ENCODE measurements around the gene OR1I1. TPM values are rescaled to one million over a fixed set of nuclear protein-coding genes. Genes with fewer than 3 reads are reported as not detected.
"Not testable (repeated sequence)": the region's sequence is repeated elsewhere in the genome, so short reads cannot be mapped to it uniquely, and the experiment has no call there.

Gene OR1I1
- total and polyA plus RNA-seq, 7 experiments from 2014 or later, result not detected

DNA sequence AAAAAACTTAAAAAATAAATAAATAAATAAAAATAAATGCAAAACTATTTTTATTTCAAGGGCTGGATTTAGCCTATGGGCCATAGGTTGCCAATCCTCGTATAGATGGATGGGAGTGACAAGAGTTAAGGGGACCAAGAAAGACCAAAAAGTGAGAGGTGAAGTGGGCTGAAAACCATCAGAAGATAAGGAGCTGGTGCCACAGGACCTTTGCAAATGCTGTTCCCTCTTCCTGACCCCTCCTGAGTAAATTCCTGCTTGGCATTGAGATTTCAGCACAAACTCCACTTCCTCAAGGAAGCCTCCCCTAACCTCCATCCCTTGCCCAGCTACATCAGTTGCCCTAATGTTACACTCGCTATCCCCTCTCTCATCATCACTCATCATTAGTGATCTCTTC lies 11.0 kb downstream of the OR1I1 start:
- POLR2A ChIA-PET, result interaction anchor here (1.5 kb wide), 1 partner anchor 520 kb away, joined by 4 read pairs; no protein-coding TSS in a partner anchor
- no peak overlapping the region for H3K27ac Mint-ChIP-seq

DNA sequence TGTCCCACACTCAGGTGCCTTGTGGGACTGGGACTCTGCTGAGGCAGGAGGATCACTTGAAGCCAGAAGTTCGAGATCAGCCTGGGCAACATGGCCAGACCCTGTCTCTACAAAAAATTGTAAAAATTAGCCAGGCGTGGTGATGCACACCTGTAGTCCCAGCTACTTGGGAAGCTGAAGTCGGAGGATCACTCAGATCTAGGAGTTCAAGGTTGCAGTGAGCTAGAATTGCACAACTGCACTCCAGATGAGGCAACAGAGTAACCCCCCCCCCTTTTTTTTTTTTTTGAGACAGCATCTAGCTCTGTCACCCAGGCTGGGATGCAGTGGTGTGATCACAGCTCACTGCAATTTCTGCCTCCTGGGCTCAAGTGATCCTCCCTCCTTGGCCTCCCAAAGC lies 14.2 kb downstream of the OR1I1 start:
- Histone ChIP-seq H3K9me3 (ENCODE audit: control insufficient read depth in 2 of 3, low read length in 3 of 3) (no peaks in the 10 kb centered on the region), H3K27ac (ENCODE audit: low read depth, low read length) (no peak overlapping the region), H3K36me3 (ENCODE audit: control insufficient read depth in 2 of 3, insufficient read depth in 3 of 3, low read length in 3 of 3) (no peaks in the 10 kb centered on the region), H3K4me3 (ENCODE audit: low read length) (no peak overlapping the region), H3K27me3 (ENCODE audit: control insufficient read depth in 2 of 2, insufficient read depth in 2 of 2, low read length in 2 of 2) (no peaks in the 10 kb centered on the region), H3K4me1 (ENCODE audit: control insufficient read depth in 2 of 2, insufficient read depth in 2 of 2, low read length in 2 of 2) (peaks cover 4 to 6% of the 10 kb centered on the region in 2 donors)
- H3K9me3 Mint-ChIP-seq, result no peaks in the 10 kb centered on the region
- ATAC-seq (no peak), DNase-seq (no peak)
- H3K27ac Mint-ChIP-seq, result no peak overlapping the region
- no peaks in the 10 kb centered on the region for H3K27me3 Mint-ChIP-seq
- ChIA-PET CTCF (interaction anchor here (0.8 kb wide), 1 partner anchor 53 kb away, joined by 3 read pairs; no protein-coding TSS in a partner anchor), POLR2A (no interaction called here)
- H3K36me3 Mint-ChIP-seq, result no peaks in the 10 kb centered on the region
- peaks cover 0 to 9% (median 4%) of the 10 kb centered on the region in 7 donors for H3K4me1 Mint-ChIP-seq
- H3K4me3 Mint-ChIP-seq, result no peak overlapping the region
- intact Hi-C loops (cut with micrococcal nuclease), result no loop called here

More for the DNA sequence above, 11.0 kb downstream of the OR1I1 start:
- no peak overlapping the region for H3K4me3 Mint-ChIP-seq
- H3K36me3 Mint-ChIP-seq, result no peaks in the 10 kb centered on the region
- Histone ChIP-seq H3K4me1 (ENCODE audit: control insufficient read depth in 2 of 2, insufficient read depth in 2 of 2, low read length in 2 of 2) (peaks cover 4 to 6% of the 10 kb centered on the region in 2 donors), H3K9me3 (ENCODE audit: control insufficient read depth in 2 of 3, low read length in 3 of 3) (no peaks in the 10 kb centered on the region), H3K36me3 (ENCODE audit: control insufficient read depth in 2 of 3, insufficient read depth in 3 of 3, low read length in 3 of 3) (no peaks in the 10 kb centered on the region), H3K27ac (ENCODE audit: low read depth, low read length) (no peak overlapping the region), H3K27me3 (ENCODE audit: control insufficient read depth in 2 of 2, insufficient read depth in 2 of 2, low read length in 2 of 2) (no peaks in the 10 kb centered on the region), H3K4me3 (ENCODE audit: low read length) (no peak overlapping the region)
- H3K9me3 Mint-ChIP-seq, result no peaks in the 10 kb centered on the region
- H3K4me1 Mint-ChIP-seq, result peaks cover 0 to 9% (median 4%) of the 10 kb centered on the region in 7 donors
- DNase-seq, result no peak
- no peak for ATAC-seq
- intact Hi-C loops (cut with micrococcal nuclease), result loop anchor here (2.0 to 5.0 kb wide), 2 partner anchors 169 to 464 kb away; no protein-coding TSS in a partner anchor
- CTCF ChIA-PET, result interaction anchor here (0.6 to 2.3 kb wide), 5 partner anchors 8 to 326 kb away, joined by 3 to 30 read pairs (median 11); partner anchors contain the start of gene AKAP8L
- peaks cover 0 to 10% (median under 1%) of the 10 kb centered on the region in 5 donors for H3K27me3 Mint-ChIP-seq

DNA sequence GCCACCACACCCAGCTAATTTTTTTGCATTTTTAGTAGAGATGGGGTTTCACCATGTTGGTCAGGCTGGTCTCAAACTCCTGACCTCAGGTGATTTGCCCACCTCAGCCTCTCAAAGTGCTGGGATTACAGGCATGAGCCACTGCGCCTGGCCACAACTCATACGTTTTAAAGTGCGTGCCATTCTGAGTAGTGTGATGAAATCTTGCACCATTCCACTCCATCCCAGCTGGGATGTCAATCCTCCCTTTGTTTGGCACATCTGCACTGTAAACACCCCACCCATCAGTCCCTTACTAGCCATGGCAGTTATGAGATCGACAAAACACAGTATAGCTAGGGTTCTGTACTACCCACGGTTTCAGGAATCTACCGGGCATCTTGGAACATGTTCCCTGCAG lies 16.0 kb downstream of the OR1I1 start:
- CTCF ChIA-PET, result interaction anchor here (1.2 kb wide), 1 partner anchor 26 kb away, joined by 3 read pairs; no protein-coding TSS in a partner anchor
- intact Hi-C loops (cut with micrococcal nuclease); H3K4me1 Mint-ChIP-seq: not testable (repeated sequence)

DNA sequence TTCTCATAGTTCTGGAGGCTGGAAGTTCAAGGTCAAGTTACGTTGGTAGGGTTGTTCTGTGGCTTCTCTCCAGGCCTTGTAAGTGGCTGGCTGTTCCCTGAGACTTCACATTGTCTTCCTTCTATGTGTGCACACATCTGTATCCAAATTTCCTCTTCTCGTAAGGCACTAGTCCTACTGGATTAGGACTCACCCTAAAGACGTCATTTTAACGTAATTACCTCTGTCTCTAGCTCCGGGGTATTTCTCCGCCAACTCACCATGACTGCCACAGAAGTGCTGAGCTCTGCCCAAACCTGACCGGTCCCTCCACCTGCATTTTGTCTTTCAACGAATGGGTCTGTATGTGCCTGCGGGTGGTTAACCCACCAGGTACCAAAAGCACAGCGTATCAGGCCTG lies 16.4 kb downstream of the OR1I1 start:
- Histone ChIP-seq H3K27me3 (ENCODE audit: control insufficient read depth in 2 of 2, insufficient read depth in 2 of 2, low read length in 2 of 2) (no peaks in the 10 kb centered on the region), H3K4me1 (ENCODE audit: control insufficient read depth in 2 of 2, insufficient read depth in 2 of 2, low read length in 2 of 2) (no peaks in the 10 kb centered on the region), H3K36me3 (ENCODE audit: control insufficient read depth in 2 of 3, insufficient read depth in 3 of 3, low read length in 3 of 3) (no peaks in the 10 kb centered on the region), H3K4me3 (ENCODE audit: low read length) (no peak overlapping the region), H3K27ac (ENCODE audit: low read depth, low read length) (no peak overlapping the region), H3K9me3 (ENCODE audit: control insufficient read depth in 2 of 3, low read length in 3 of 3) (peaks cover 0 to 2% (median under 1%) of the 10 kb centered on the region in 3 experiments)
- Mint-ChIP-seq H3K27ac (no peak overlapping the region), H3K36me3 (peaks cover 0 to 5% (median 2%) of the 10 kb centered on the region in 5 donors), H3K27me3 (no peaks in the 10 kb centered on the region), H3K4me3 (no peak overlapping the region), H3K4me1 (peaks cover 0 to 2% (median 0%) of the 10 kb centered on the region in 7 donors), H3K9me3 (peaks cover 1 to 13% (median 5%) of the 10 kb centered on the region in 11 donors)
- CTCF ChIA-PET, result interaction anchor here (1.2 kb wide), 1 partner anchor 26 kb away, joined by 3 read pairs; no protein-coding TSS in a partner anchor
- intact Hi-C loops (cut with micrococcal nuclease), result no loop called here
- POLR2A ChIA-PET, result no interaction called here
- DNase-seq (no peak), ATAC-seq (no peak)

More for the DNA sequence above, 16.0 kb downstream of the OR1I1 start:
- H3K4me3 ChIP-seq (ENCODE audit: low read length); H3K27me3 Mint-ChIP-seq; POLR2A ChIA-PET; ATAC-seq; H3K27ac Mint-ChIP-seq; DNase-seq; H3K27ac ChIP-seq (ENCODE audit: low read depth, low read length); H3K4me3 Mint-ChIP-seq; H3K9me3 ChIP-seq (ENCODE audit: control insufficient read depth in 2 of 3, low read length in 3 of 3); H3K27me3 ChIP-seq (ENCODE audit: control insufficient read depth in 2 of 2, insufficient read depth in 2 of 2, low read length in 2 of 2); H3K36me3 ChIP-seq (ENCODE audit: control insufficient read depth in 2 of 3, insufficient read depth in 3 of 3, low read length in 3 of 3); H3K9me3 Mint-ChIP-seq; H3K36me3 Mint-ChIP-seq; H3K4me1 ChIP-seq (ENCODE audit: control insufficient read depth in 2 of 2, insufficient read depth in 2 of 2, low read length in 2 of 2): not testable (repeated sequence)

DNA sequence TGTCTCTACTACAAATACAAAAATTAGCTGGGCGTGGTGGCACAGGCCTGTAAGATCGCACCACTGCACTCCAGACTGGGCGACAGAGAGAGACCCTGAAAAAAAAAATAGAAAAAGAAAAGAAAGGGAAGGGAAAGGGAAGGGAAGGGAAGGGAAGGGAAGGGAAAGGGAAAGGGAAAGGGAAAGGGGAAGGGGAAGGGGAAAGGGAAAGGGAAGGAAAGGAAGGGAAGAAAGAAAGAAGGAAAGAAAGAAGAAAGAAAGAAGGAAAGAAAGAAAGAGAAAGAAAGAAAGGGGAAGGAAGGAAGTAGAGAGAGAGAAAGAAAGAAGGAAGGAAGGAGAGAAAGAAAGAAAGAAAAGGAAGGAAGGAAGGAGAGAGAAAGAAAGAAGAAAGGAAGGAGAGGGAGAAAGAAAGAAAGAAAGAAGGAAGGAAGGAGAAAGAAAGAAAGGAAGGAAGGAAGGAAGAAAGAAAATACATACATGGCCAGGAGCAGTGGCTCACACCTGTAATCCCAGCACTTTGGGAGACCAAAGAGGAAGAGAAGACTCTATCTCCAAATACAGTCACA lies 17.1 kb downstream of the OR1I1 start:
- no peaks in the 10 kb centered on the region for H3K27me3 ChIP-seq (ENCODE audit: control insufficient read depth in 2 of 2, insufficient read depth in 2 of 2, low read length in 2 of 2)
- CTCF ChIA-PET, result interaction anchor here (1.0 to 4.2 kb wide), 3 partner anchors 18 to 52 kb away, joined by 3 to 50 read pairs (median 3); no protein-coding TSS in a partner anchor
- ATAC-seq, result no peak

DNA sequence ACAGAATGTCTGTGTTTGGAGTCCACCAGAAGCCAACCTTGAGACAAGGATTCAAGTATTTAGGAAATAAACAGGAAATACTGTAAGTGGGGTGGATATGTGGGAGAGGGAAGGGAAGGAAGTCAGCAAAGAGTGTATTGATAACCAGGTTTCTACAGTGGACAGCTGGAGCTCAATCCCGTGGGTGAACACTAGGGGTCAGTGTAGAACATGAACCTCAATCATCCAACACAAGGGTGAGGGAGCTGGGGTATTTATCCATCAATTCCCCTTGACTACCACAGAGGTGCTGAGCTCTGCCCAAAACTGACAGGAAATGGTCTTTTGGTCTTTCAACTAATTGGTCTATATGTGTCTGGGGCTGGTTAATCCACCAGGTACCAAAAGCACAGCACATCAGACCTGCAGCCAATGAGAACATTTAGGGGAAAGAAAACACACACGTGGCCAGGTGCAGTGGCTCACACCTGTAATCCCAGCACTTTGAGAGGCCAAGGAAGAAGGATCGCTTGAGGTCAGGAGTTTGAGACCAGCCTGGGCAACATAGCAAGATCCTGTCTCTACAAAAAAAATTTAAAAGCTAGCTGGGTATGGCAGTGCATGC lies 19.6 kb downstream of the OR1I1 start:
- DNase-seq (peak in 7 of 9 donors; percentile 21 to 57 (median 49)), ATAC-seq (peak; percentile 79)
- Mint-ChIP-seq H3K9me3 (peaks cover 4 to 37% (median 19%) of the 10 kb centered on the region in 11 donors), H3K4me1 (peaks cover under 1 to 8% (median 6%) of the 10 kb centered on the region in 7 donors), H3K27me3 (peaks cover 0 to 7% (median 2%) of the 10 kb centered on the region in 5 donors), H3K27ac (peak overlapping the region in 2 of 9 donors; percentile 8 to 38), H3K4me3 (no peak overlapping the region), H3K36me3 (peaks cover 5 to 21% (median 9%) of the 10 kb centered on the region in 5 donors)
- H3K27ac ChIP-seq (ENCODE audit: low read depth, low read length), result no peak overlapping the region
- no peaks in the 10 kb centered on the region for H3K4me1 ChIP-seq (ENCODE audit: control insufficient read depth in 2 of 2, insufficient read depth in 2 of 2, low read length in 2 of 2)
- H3K27me3 ChIP-seq (ENCODE audit: control insufficient read depth in 2 of 2, insufficient read depth in 2 of 2, low read length in 2 of 2), result no peaks in the 10 kb centered on the region
- POLR2A ChIA-PET, result no interaction called here
- CTCF ChIA-PET, result interaction anchor here (0.5 to 4.2 kb wide), 9 partner anchors 9 to 1060 kb away, joined by 3 to 50 read pairs (median 3); no protein-coding TSS in a partner anchor
- no peaks in the 10 kb centered on the region for H3K36me3 ChIP-seq (ENCODE audit: control insufficient read depth in 2 of 3, insufficient read depth in 3 of 3, low read length in 3 of 3)
- H3K9me3 ChIP-seq (ENCODE audit: control insufficient read depth in 2 of 3, low read length in 3 of 3), result peaks cover 0 to 18% (median 3%) of the 10 kb centered on the region in 3 experiments
- no peak overlapping the region for H3K4me3 ChIP-seq (ENCODE audit: low read length)
- intact Hi-C loops (cut with micrococcal nuclease), result loop anchor here (1.0 kb wide), 2 partner anchors 49 to 455 kb away; no protein-coding TSS in a partner anchor

More for the DNA sequence above, 17.1 kb downstream of the OR1I1 start:
- peaks cover 0 to 7% (median 3%) of the 10 kb centered on the region in 3 experiments for H3K9me3 ChIP-seq (ENCODE audit: control insufficient read depth in 2 of 3, low read length in 3 of 3)
- DNase-seq, result no peak
- H3K27ac ChIP-seq (ENCODE audit: low read depth, low read length), result no peak overlapping the region
- intact Hi-C loops (cut with micrococcal nuclease), result no loop called here
- no peaks in the 10 kb centered on the region for H3K27me3 Mint-ChIP-seq
- POLR2A ChIA-PET, result no interaction called here
- H3K9me3 Mint-ChIP-seq, result peaks cover 4 to 19% (median 9%) of the 10 kb centered on the region in 11 donors
- H3K36me3 ChIP-seq (ENCODE audit: control insufficient read depth in 2 of 3, insufficient read depth in 3 of 3, low read length in 3 of 3), result no peaks in the 10 kb centered on the region
- H3K36me3 Mint-ChIP-seq, result peaks cover 0 to 9% (median 5%) of the 10 kb centered on the region in 5 donors
- H3K4me1 Mint-ChIP-seq, result peaks cover 0 to 2% (median 0%) of the 10 kb centered on the region in 7 donors
- H3K4me3 Mint-ChIP-seq, result no peak overlapping the region
- H3K4me3 ChIP-seq (ENCODE audit: low read length), result no peak overlapping the region
- H3K4me1 ChIP-seq (ENCODE audit: control insufficient read depth in 2 of 2, insufficient read depth in 2 of 2, low read length in 2 of 2), result no peaks in the 10 kb centered on the region
- H3K27ac Mint-ChIP-seq, result no peak overlapping the region

Measured in naive thymus-derived CD4-positive, alpha-beta T cell (primary cell).